ENCODE measurements around the gene SH3PXD2A.

SH3PXD2A gene

GRCh38 chr10:103582331-103583123, 272.8 kb downstream of the SH3PXD2A start:
- no peak for DNase-seq (ENCODE audit: low read depth)
- no peak overlapping the region for H3K4me3 ChIP-seq (ENCODE audit: control insufficient read depth, low read depth, low read length)
- no peak for TF ChIP-seq CTCF (conservative IDR thresholded peaks at IDR 0.05; ENCODE audit: control insufficient read depth, insufficient read depth, low read depth, low read length)

GRCh38 chr10:103581499-103581898, 273.9 kb downstream of the SH3PXD2A start:
- no peak for TF ChIP-seq CTCF (conservative IDR thresholded peaks at IDR 0.05; ENCODE audit: control insufficient read depth, insufficient read depth, low read depth, low read length)
- H3K4me3 ChIP-seq (ENCODE audit: control insufficient read depth, low read depth, low read length): no peak overlapping the region
- DNase-seq (ENCODE audit: low read depth): no peak

- DNase-seq (ENCODE audit: low read depth): no peak
- TF ChIP-seq CTCF (conservative IDR thresholded peaks at IDR 0.05; ENCODE audit: control insufficient read depth, insufficient read depth, low read depth, low read length): no peak
- H3K4me3 ChIP-seq (ENCODE audit: control insufficient read depth, low read depth, low read length): no peak overlapping the region
Measured at GRCh38 chr10:103580430-103580829, 274.9 kb downstream of the SH3PXD2A start.

GRCh38 chr10:103580011-103580410, 275.4 kb downstream of the SH3PXD2A start:
- no peak overlapping the region for H3K4me3 ChIP-seq (ENCODE audit: control insufficient read depth, low read depth, low read length)
- TF ChIP-seq CTCF (conservative IDR thresholded peaks at IDR 0.05; ENCODE audit: control insufficient read depth, insufficient read depth, low read depth, low read length): no peak
- DNase-seq (ENCODE audit: low read depth): no peak

- no peak for DNase-seq (ENCODE audit: low read depth)
- H3K4me3 ChIP-seq (ENCODE audit: control insufficient read depth, low read depth, low read length): no peak overlapping the region
- no peak for TF ChIP-seq CTCF (conservative IDR thresholded peaks at IDR 0.05; ENCODE audit: control insufficient read depth, insufficient read depth, low read depth, low read length)
Measured at GRCh38 chr10:103578782-103579382, 276.5 kb downstream of the SH3PXD2A start.

- DNase-seq (ENCODE audit: low read depth): no peak
- no peak for TF ChIP-seq CTCF (conservative IDR thresholded peaks at IDR 0.05; ENCODE audit: control insufficient read depth, insufficient read depth, low read depth, low read length)
- no peak overlapping the region for H3K4me3 ChIP-seq (ENCODE audit: control insufficient read depth, low read depth, low read length)
Measured at GRCh38 chr10:103576862-103577261, 278.5 kb downstream of the SH3PXD2A start.
